HepG2 (cell line): ENCODE measurements around the gene C16orf82. TPM values are rescaled to one million over a fixed set of nuclear protein-coding genes. Genes with fewer than 3 reads are reported as not detected.

Experiments
- IRF2 ChIP-seq: IDR thresholded peaks from 2 replicates; pipeline ENCODE4 v1.6.1; 2018; ENCODE audit warnings: missing genetic modification reagents, missing compliant biosample characterization
- KDM1A ChIP-seq: IDR thresholded peaks from 2 replicates; pipeline ENCODE4 v1.6.1; 2016; ENCODE audit warnings: missing compliant biosample characterization
- MTA1 ChIP-seq: sonication (generic); formaldehyde crosslinking; IDR thresholded peaks from 2 replicates; pipeline ENCODE4 v1.4.0; 2020; ENCODE audit warnings: missing genetic modification reagents, mild to moderate bottlenecking, borderline replicate concordance
- NFYC ChIP-seq: IDR thresholded peaks from 2 replicates; pipeline ENCODE4 v1.6.1; 2016; ENCODE audit warnings: missing genetic modification reagents, missing compliant biosample characterization
- NR2C2 ChIP-seq: sonication (generic); formaldehyde crosslinking; IDR thresholded peaks from 2 replicates; pipeline ENCODE4 v1.4.0; 2020; ENCODE audit warnings: missing genetic modification reagents, mild to moderate bottlenecking, moderate library complexity, borderline replicate concordance
- PTBP1 ChIP-seq: fragments of 200-400 bp; formaldehyde crosslinking; IDR thresholded peaks from 2 replicates; pipeline ENCODE4 v1.6.1; 2018; ENCODE audit warnings: low read length, low read depth; ENCODE audit not compliant: poor library complexity, severe bottlenecking
- SRSF4 ChIP-seq: fragments of 200-400 bp; formaldehyde crosslinking; IDR thresholded peaks from one replicate; pipeline ENCODE4 v1.6.1; 2018; ENCODE audit warnings: mild to moderate bottlenecking, low read depth, low read length, moderate library complexity; ENCODE audit not compliant: poor library complexity, severe bottlenecking
- TCF12 ChIP-seq, 2 experiments: fragments of 450-650 bp in 1 of 2; sonication (generic) in 1 of 2; formaldehyde crosslinking in 1 of 2; IDR thresholded peaks; 2 replicates each; pipeline versions ENCODE4 v1.6.1 to v1.8.0; 2017 to 2022; ENCODE audit warnings: antibody characterized with exemption in 1 of 2, mild to moderate bottlenecking in 1 of 2, missing genetic modification reagents in 1 of 2, moderate library complexity in 1 of 2
- TSC22D2 ChIP-seq: sonication (generic); formaldehyde crosslinking; IDR thresholded peaks from 2 replicates; pipeline ENCODE4 v1.5.1; 2020; ENCODE audit warnings: missing genetic modification reagents, mild to moderate bottlenecking, borderline replicate concordance
- ZFP36 ChIP-seq: fragments of 150-350 bp; IDR thresholded peaks from 2 replicates; pipeline ENCODE4 v1.6.1; 2018; ENCODE audit warnings: borderline replicate concordance, low read length, low read depth; ENCODE audit not compliant: partially characterized antibody
- ZNF230 ChIP-seq: sonication (generic); formaldehyde crosslinking; IDR thresholded peaks from 2 replicates; pipeline ENCODE4 v1.4.0; 2020; ENCODE audit warnings: mild to moderate bottlenecking, missing genetic modification reagents
- ZNF891 ChIP-seq: sonication (generic); formaldehyde crosslinking; IDR thresholded peaks from 2 replicates; pipeline ENCODE4 v1.5.0; 2020; ENCODE audit warnings: mild to moderate bottlenecking, missing genetic modification reagents
- polyA plus RNA-seq, 8 experiments: library from polyadenylated mRNA; depleted of rRNA in 3 of 8; stranded (reverse) in 7 of 8; unstranded in 1 of 8; fragments of >200 nt; fragmentation: Illumina TruSeq in 4 of 8; extraction: Trizol in 4 of 8; gene quantifications; 2 replicates each; pipeline versions ENCODE4 v1.2.1 to v1.2.3, GENCODE V29; 2011 to 2016; ENCODE audit warnings: low read depth in 4 of 8, missing spikeins in 1 of 8, mixed read lengths in 1 of 8; ENCODE audit not compliant: insufficient read depth in 1 of 8
- total RNA-seq, 5 experiments: library from RNA; depleted of rRNA; stranded (reverse); fragments of >200 nt; fragmentation: Illumina TruSeq; extraction: Trizol; gene quantifications; 2 replicates each; pipeline ENCODE4 v1.2.3, GENCODE V29; 2016; ENCODE audit warnings: low read depth in 1 of 5
- TF ChIP-seq, protein P1 (sequence below): sonication (generic); formaldehyde crosslinking; IDR thresholded peaks from 2 replicates; pipeline ENCODE4 v1.5.1; 2020; ENCODE audit warnings: mild to moderate bottlenecking, missing genetic modification reagents, moderate library complexity
- TF ChIP-seq, protein P2 (sequence below): sonication (generic); formaldehyde crosslinking; IDR thresholded peaks from 2 replicates; pipeline ENCODE4 v1.4.0; 2020; ENCODE audit warnings: missing genetic modification reagents, borderline replicate concordance
- TF ChIP-seq, protein P3 (sequence below): sonication (generic); formaldehyde crosslinking; IDR thresholded peaks from 2 replicates; pipeline ENCODE4 v1.4.0; 2020; ENCODE audit warnings: mild to moderate bottlenecking, missing genetic modification reagents
- TF ChIP-seq, protein P4 (sequence below): sonication (generic); formaldehyde crosslinking; IDR thresholded peaks from 2 replicates; pipeline ENCODE4 v1.5.1; 2020; ENCODE audit warnings: mild to moderate bottlenecking, missing genetic modification reagents, borderline replicate concordance

The C16orf82 gene
- total and polyA plus RNA-seq, 2 of the 13 experiments (the other 11 are each of a cell fraction or from before 2014, with no cell fraction given) = not detected

DNA sequence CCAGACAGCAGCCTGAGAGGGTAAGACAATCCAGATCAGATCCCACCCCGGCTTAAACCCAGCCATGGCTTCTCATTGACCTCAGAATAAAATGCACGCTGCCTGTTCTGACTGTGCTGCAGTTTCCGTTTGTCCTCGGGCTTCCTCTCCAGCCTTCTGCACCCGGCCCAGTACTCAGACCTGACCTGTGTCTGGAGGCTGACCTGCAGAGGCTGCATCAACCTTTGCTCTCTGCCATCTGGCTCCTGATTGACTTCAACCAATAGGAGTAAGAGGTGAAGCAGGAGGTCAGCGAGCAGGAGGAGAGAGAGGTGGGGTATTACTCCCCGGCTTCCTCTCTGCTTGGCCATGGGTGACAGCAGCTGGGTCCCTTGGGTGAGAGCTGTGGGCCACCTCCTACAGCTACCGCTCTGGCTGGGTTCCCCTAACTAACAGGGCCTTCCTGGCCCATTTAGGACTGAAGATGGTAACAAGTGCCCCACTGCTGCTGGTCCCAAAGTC is 46.7 kb downstream of the C16orf82 start (continued):
- TF ChIP-seq SRSF4 (no peak), KDM1A (no peak), ZFP36 (no peak), PTBP1 (no peak), NR2C2 (CRISPR knock-in tag) (peak; percentile 86), IRF2 (CRISPR knock-in tag) (no peak), NFYC (peak; percentile 75), TCF12 (IDR thresholded peaks at IDR 0.05) (no peak), TCF12 (CRISPR knock-in tag; IDR thresholded peaks at IDR 0.05) (no peak), ZNF230 (CRISPR knock-in tag) (no peak), ZNF891 (CRISPR knock-in tag) (peak; percentile 46; the same call in 1 of the 2 replicates), MTA1 (CRISPR knock-in tag) (0 out of 2 replicates have a peak, but pooled peaks have one; percentile 27), TSC22D2 (no peak)
- TF ChIP-seq, protein P1, sequence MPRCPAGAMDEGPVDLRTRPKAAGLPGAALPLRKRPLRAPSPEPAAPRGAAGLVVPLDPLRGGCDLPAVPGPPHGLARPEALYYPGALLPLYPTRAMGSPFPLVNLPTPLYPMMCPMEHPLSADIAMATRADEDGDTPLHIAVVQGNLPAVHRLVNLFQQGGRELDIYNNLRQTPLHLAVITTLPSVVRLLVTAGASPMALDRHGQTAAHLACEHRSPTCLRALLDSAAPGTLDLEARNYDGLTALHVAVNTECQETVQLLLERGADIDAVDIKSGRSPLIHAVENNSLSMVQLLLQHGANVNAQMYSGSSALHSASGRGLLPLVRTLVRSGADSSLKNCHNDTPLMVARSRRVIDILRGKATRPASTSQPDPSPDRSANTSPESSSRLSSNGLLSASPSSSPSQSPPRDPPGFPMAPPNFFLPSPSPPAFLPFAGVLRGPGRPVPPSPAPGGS (CRISPR knock-in tag) = no peak
- TF ChIP-seq, protein P2, sequence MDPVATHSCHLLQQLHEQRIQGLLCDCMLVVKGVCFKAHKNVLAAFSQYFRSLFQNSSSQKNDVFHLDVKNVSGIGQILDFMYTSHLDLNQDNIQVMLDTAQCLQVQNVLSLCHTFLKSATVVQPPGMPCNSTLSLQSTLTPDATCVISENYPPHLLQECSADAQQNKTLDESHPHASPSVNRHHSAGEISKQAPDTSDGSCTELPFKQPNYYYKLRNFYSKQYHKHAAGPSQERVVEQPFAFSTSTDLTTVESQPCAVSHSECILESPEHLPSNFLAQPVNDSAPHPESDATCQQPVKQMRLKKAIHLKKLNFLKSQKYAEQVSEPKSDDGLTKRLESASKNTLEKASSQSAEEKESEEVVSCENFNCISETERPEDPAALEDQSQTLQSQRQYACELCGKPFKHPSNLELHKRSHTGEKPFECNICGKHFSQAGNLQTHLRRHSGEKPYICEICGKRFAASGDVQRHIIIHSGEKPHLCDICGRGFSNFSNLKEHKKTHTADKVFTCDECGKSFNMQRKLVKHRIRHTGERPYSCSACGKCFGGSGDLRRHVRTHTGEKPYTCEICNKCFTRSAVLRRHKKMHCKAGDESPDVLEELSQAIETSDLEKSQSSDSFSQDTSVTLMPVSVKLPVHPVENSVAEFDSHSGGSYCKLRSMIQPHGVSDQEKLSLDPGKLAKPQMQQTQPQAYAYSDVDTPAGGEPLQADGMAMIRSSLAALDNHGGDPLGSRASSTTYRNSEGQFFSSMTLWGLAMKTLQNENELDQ = no peak
- TF ChIP-seq, protein P3, sequence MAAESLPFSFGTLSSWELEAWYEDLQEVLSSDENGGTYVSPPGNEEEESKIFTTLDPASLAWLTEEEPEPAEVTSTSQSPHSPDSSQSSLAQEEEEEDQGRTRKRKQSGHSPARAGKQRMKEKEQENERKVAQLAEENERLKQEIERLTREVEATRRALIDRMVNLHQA (CRISPR knock-in tag) = no peak
- TF ChIP-seq, protein P4, sequence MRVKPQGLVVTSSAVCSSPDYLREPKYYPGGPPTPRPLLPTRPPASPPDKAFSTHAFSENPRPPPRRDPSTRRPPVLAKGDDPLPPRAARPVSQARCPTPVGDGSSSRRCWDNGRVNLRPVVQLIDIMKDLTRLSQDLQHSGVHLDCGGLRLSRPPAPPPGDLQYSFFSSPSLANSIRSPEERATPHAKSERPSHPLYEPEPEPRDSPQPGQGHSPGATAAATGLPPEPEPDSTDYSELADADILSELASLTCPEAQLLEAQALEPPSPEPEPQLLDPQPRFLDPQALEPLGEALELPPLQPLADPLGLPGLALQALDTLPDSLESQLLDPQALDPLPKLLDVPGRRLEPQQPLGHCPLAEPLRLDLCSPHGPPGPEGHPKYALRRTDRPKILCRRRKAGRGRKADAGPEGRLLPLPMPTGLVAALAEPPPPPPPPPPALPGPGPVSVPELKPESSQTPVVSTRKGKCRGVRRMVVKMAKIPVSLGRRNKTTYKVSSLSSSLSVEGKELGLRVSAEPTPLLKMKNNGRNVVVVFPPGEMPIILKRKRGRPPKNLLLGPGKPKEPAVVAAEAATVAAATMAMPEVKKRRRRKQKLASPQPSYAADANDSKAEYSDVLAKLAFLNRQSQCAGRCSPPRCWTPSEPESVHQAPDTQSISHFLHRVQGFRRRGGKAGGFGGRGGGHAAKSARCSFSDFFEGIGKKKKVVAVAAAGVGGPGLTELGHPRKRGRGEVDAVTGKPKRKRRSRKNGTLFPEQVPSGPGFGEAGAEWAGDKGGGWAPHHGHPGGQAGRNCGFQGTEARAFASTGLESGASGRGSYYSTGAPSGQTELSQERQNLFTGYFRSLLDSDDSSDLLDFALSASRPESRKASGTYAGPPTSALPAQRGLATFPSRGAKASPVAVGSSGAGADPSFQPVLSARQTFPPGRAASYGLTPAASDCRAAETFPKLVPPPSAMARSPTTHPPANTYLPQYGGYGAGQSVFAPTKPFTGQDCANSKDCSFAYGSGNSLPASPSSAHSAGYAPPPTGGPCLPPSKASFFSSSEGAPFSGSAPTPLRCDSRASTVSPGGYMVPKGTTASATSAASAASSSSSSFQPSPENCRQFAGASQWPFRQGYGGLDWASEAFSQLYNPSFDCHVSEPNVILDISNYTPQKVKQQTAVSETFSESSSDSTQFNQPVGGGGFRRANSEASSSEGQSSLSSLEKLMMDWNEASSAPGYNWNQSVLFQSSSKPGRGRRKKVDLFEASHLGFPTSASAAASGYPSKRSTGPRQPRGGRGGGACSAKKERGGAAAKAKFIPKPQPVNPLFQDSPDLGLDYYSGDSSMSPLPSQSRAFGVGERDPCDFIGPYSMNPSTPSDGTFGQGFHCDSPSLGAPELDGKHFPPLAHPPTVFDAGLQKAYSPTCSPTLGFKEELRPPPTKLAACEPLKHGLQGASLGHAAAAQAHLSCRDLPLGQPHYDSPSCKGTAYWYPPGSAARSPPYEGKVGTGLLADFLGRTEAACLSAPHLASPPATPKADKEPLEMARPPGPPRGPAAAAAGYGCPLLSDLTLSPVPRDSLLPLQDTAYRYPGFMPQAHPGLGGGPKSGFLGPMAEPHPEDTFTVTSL = no peak
